ENCODE results near the gene GRAMD1B. TPM values are rescaled to one million over a fixed set of nuclear protein-coding genes. Genes with fewer than 3 reads are reported as not detected.

GRAMD1B gene
- total RNA-seq, 4 donors from 2014 or later = 0.08 to 0.64 (median 0.42) TPM

- Histone ChIP-seq H3K4me3 (no peak overlapping the region), H3K9me3 (no peaks in the 10 kb centered on the region), H3K27me3 (no peaks in the 10 kb centered on the region), H3K36me3 (no peaks in the 10 kb centered on the region), H3K27ac (no peak overlapping the region), H3K4me1 (no peaks in the 10 kb centered on the region)
- DNase-seq (ENCODE audit: low spot score in 2 of 2) = no peak
- 67% methylated on average over 6 of the region's 6 CpGs for WGBS
- TF ChIP-seq EP300 (IDR thresholded peaks at IDR 0.05) (no peak), POLR2AphosphoS5 (IDR thresholded peaks at IDR 0.05) (no peak), CTCF (IDR thresholded peaks at IDR 0.05) (no peak), POLR2A (IDR thresholded peaks at IDR 0.05) (no peak)
Observed at GRCh38 chr11:123393312-123393927, 36.6 kb upstream of the GRAMD1B start.

- Histone ChIP-seq H3K9me3 (no peaks in the 10 kb centered on the region), H3K27ac (no peak overlapping the region), H3K4me1 (peaks cover 4% of the 10 kb centered on the region), H3K4me3 (no peak overlapping the region), H3K36me3 (no peaks in the 10 kb centered on the region), H3K27me3 (peaks cover 16% of the 10 kb centered on the region)
- DNase-seq (ENCODE audit: low spot score in 2 of 2) = no peak
- TF ChIP-seq POLR2A (IDR thresholded peaks at IDR 0.05) (no peak), POLR2AphosphoS5 (IDR thresholded peaks at IDR 0.05) (no peak), CTCF (IDR thresholded peaks at IDR 0.05) (no peak), EP300 (IDR thresholded peaks at IDR 0.05) (no peak)
- WGBS = 62% methylated on average over 7 of the region's 7 CpGs
Observed at GRCh38 chr11:123404676-123405075, 25.4 kb upstream of the GRAMD1B start.

- no peak for TF ChIP-seq POLR2AphosphoS5 (IDR thresholded peaks at IDR 0.05)
- no peak for TF ChIP-seq EP300 (IDR thresholded peaks at IDR 0.05)
- no peak for TF ChIP-seq CTCF (IDR thresholded peaks at IDR 0.05)
- no peak for TF ChIP-seq POLR2A (IDR thresholded peaks at IDR 0.05)
- no peaks in the 10 kb centered on the region for H3K36me3 ChIP-seq
- no peaks in the 10 kb centered on the region for H3K9me3 ChIP-seq
- no peak for DNase-seq (ENCODE audit: low spot score in 2 of 2)
- no peak overlapping the region for H3K27ac ChIP-seq
- H3K4me1 ChIP-seq = peaks cover 4% of the 10 kb centered on the region
- H3K4me3 ChIP-seq = no peak overlapping the region
- 72% methylated on average over 5 of the region's 5 CpGs for WGBS
- H3K27me3 ChIP-seq = peaks cover 14% of the 10 kb centered on the region
Observed at GRCh38 chr11:123405123-123405592, 24.9 kb upstream of the GRAMD1B start.

- H3K36me3 ChIP-seq = no peaks in the 10 kb centered on the region
- DNase-seq (ENCODE audit: low spot score in 2 of 2) = no peak
- H3K4me3 ChIP-seq = no peak overlapping the region
- 64% methylated on average over 4 of the region's 4 CpGs for WGBS
- no peak for TF ChIP-seq POLR2A (IDR thresholded peaks at IDR 0.05)
- no peak overlapping the region for H3K27ac ChIP-seq
- peaks cover 5% of the 10 kb centered on the region for H3K27me3 ChIP-seq
- H3K4me1 ChIP-seq = peaks cover 4% of the 10 kb centered on the region
- no peaks in the 10 kb centered on the region for H3K9me3 ChIP-seq
Observed at GRCh38 chr11:123406441-123407129, 23.5 kb upstream of the GRAMD1B start.

GRCh38 chr11:123407130-123407995, 22.7 kb upstream of the GRAMD1B start:
- DNase-seq (ENCODE audit: low spot score in 2 of 2) = no peak
- 3% methylated on average over 7 of the region's 7 CpGs for WGBS

More at GRCh38 chr11:123407130-123407995, 22.7 kb upstream of the GRAMD1B start:
- Histone ChIP-seq H3K4me1 (peaks cover 4% of the 10 kb centered on the region), H3K9me3 (no peaks in the 10 kb centered on the region), H3K36me3 (no peaks in the 10 kb centered on the region), H3K4me3 (no peak overlapping the region), H3K27ac (no peak overlapping the region), H3K27me3 (no peaks in the 10 kb centered on the region)
- TF ChIP-seq POLR2A (IDR thresholded peaks at IDR 0.05) (no peak), EP300 (IDR thresholded peaks at IDR 0.05) (no peak), POLR2AphosphoS5 (IDR thresholded peaks at IDR 0.05) (no peak), CTCF (IDR thresholded peaks at IDR 0.05) (peak; percentile 25 to 39)

All from suprapubic skin (tissue), 4 donors.